ENCODE data around the gene TFF2. TPM values are rescaled to one million over a fixed set of nuclear protein-coding genes. Genes with fewer than 3 reads are reported as not detected.

Gene TFF2
- polyA plus RNA-seq, 3 donors: not detected

DNA sequence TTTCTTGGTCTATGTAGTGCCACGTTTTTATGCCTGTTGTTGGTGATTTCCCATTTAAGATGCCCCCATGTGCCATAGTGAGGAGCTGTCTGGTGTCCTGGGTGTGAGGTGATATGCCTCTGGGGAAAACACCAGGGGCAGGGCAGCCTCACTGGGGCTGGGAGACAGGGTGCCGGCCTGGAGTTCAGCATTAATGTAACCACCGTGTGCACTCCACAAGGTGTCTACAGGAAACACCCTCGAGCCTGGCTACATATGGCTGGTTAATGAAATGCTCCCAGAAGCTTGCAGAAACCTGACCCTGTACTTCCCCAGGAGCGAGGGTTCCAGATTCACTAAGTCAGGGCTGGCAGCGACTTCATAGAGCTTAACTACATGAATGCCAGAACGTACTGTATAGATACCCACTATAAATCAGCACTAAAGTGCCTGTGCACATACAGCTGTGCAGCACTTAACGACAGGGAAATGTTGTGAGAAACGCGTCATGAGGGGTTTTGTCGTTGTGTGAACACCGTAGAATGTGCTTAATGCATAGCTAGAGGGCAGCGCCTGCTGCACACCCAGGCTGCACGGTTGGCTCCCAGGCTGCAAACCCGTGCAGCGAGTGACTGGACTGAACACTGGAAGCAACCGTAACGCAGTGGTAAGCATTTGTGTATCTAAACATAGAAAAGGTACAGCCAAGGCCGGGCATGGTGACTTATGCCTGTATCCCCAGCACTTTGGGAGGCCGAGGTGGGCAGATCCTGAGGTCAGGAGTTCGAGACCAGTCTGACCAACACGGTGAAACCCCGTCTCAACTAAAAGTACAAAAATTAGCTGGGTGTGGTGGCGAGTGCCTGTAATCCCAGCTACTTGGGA, 10.4 kb downstream of the TFF2 start:
- Histone ChIP-seq H3K79me2 (ENCODE audit: insufficient read depth, low read length) (no peaks in the 10 kb centered on the region), H3K27ac (ENCODE audit: low read depth in 1 of 2, low read length in 2 of 2) (no peak overlapping the region), H4K20me1 (ENCODE audit: insufficient read depth, low read length) (no peaks in the 10 kb centered on the region), H3K27me3 (ENCODE audit: control insufficient read depth in 2 of 2, insufficient read depth in 2 of 2, low read length in 2 of 2) (peaks cover 0 to 5% of the 10 kb centered on the region in 2 donors), H3K9me3 (replicated peaks in 1 of 2; ENCODE audit: control insufficient read depth in 1 of 2, insufficient read depth in 1 of 2, low read length in 2 of 2) (no peaks in the 10 kb centered on the region), H3K4me3 (replicated peaks in 1 of 3; ENCODE audit: low read depth in 2 of 3, low read length in 3 of 3) (no peak overlapping the region), H3K36me3 (replicated peaks in 1 of 2; ENCODE audit: control insufficient read depth in 1 of 2, insufficient read depth in 2 of 2, low read length in 2 of 2) (no peaks in the 10 kb centered on the region), H2AFZ (ENCODE audit: insufficient read depth, low read depth, low read length, poor library complexity, severe bottlenecking) (no peak overlapping the region), H3K4me2 (replicated peaks; ENCODE audit: extremely low read depth, low read length, poor library complexity, severe bottlenecking) (no peak overlapping the region), H3K9ac (ENCODE audit: insufficient read depth, low read length, poor library complexity, severe bottlenecking) (no peak overlapping the region), H3K4me1 (ENCODE audit: control insufficient read depth in 1 of 2, insufficient read depth in 2 of 2, low read length in 2 of 2) (peaks cover 6 to 7% of the 10 kb centered on the region in 2 donors)
- H3K4me1 Mint-ChIP-seq: peaks cover 9% of the 10 kb centered on the region
- peaks cover 2 to 5% (median 5%) of the 10 kb centered on the region in 3 donors for H3K27me3 Mint-ChIP-seq (ENCODE audit: low read depth in 3 of 3)
- TF ChIP-seq CTCF (IDR thresholded peaks at IDR 0.05): no peak
- no peaks in the 10 kb centered on the region for H3K36me3 Mint-ChIP-seq
- peaks cover 0 to 2% (median 0%) of the 10 kb centered on the region in 7 donors for H3K9me3 Mint-ChIP-seq
- 91% methylated on average over 24 of the region's 24 CpGs for WGBS (ENCODE audit: insufficient coverage)
- DNase-seq: no peak
- intact Hi-C loops (cut with micrococcal nuclease): no loop called here
- H3K27ac Mint-ChIP-seq: no peak overlapping the region
- H3K4me3 Mint-ChIP-seq: no peak overlapping the region

GRCh38 chr21:42338729-42339715, 11.8 kb downstream of the TFF2 start:
- H3K4me3 ChIP-seq (replicated peaks in 1 of 3; ENCODE audit: low read depth in 2 of 3, low read length in 3 of 3): no peak overlapping the region
- H3K27ac Mint-ChIP-seq: peak overlapping the region in 1 of 7 donors; percentile 41
- no peak for TF ChIP-seq CTCF (IDR thresholded peaks at IDR 0.05)
- no peaks in the 10 kb centered on the region for H3K9me3 ChIP-seq (replicated peaks in 1 of 2; ENCODE audit: control insufficient read depth in 1 of 2, insufficient read depth in 1 of 2, low read length in 2 of 2)
- peaks cover 6 to 7% of the 10 kb centered on the region in 2 donors for H3K4me1 ChIP-seq (ENCODE audit: control insufficient read depth in 1 of 2, insufficient read depth in 2 of 2, low read length in 2 of 2)
- no peaks in the 10 kb centered on the region for H3K36me3 ChIP-seq (replicated peaks in 1 of 2; ENCODE audit: control insufficient read depth in 1 of 2, insufficient read depth in 2 of 2, low read length in 2 of 2)
- H3K9ac ChIP-seq (ENCODE audit: insufficient read depth, low read length, poor library complexity, severe bottlenecking): no peak overlapping the region
- H3K9me3 Mint-ChIP-seq: peaks cover 0 to 2% (median 0%) of the 10 kb centered on the region in 7 donors
- no peak for DNase-seq
- H3K4me1 Mint-ChIP-seq: peaks cover 9% of the 10 kb centered on the region
- intact Hi-C loops (cut with micrococcal nuclease): loop anchor here (1.0 to 5.0 kb wide), 2 partner anchors 108 to 111 kb away; no protein-coding TSS in a partner anchor
- no peak overlapping the region for H2AFZ ChIP-seq (ENCODE audit: insufficient read depth, low read depth, low read length, poor library complexity, severe bottlenecking)
- no peak overlapping the region for H3K4me3 Mint-ChIP-seq
- no peaks in the 10 kb centered on the region for H3K36me3 Mint-ChIP-seq
- H3K27me3 Mint-ChIP-seq (ENCODE audit: low read depth in 3 of 3): peaks cover 2 to 5% (median 5%) of the 10 kb centered on the region in 3 donors
- no peak overlapping the region for H3K27ac ChIP-seq (ENCODE audit: low read depth in 1 of 2, low read length in 2 of 2)
- H3K4me2 ChIP-seq (replicated peaks; ENCODE audit: extremely low read depth, low read length, poor library complexity, severe bottlenecking): no peak overlapping the region
- H3K79me2 ChIP-seq (ENCODE audit: insufficient read depth, low read length): no peaks in the 10 kb centered on the region
- 94% methylated on average over 10 of the region's 17 CpGs for WGBS (ENCODE audit: insufficient coverage)
- H4K20me1 ChIP-seq (ENCODE audit: insufficient read depth, low read length): no peaks in the 10 kb centered on the region
- H3K27me3 ChIP-seq (ENCODE audit: control insufficient read depth in 2 of 2, insufficient read depth in 2 of 2, low read length in 2 of 2): peaks cover 0 to 5% of the 10 kb centered on the region in 2 donors

All from CD14-positive monocyte (primary cell).